Measurements from ENCODE around the gene TYMP. TPM values are rescaled to one million over a fixed set of nuclear protein-coding genes. Genes with fewer than 3 reads are reported as not detected.

The TYMP gene
- total and polyA plus RNA-seq, 2 of the 8 experiments (the other 6 are each of a cell fraction or from before 2014, with no cell fraction given): 0.43 to 0.48 TPM

DNA sequence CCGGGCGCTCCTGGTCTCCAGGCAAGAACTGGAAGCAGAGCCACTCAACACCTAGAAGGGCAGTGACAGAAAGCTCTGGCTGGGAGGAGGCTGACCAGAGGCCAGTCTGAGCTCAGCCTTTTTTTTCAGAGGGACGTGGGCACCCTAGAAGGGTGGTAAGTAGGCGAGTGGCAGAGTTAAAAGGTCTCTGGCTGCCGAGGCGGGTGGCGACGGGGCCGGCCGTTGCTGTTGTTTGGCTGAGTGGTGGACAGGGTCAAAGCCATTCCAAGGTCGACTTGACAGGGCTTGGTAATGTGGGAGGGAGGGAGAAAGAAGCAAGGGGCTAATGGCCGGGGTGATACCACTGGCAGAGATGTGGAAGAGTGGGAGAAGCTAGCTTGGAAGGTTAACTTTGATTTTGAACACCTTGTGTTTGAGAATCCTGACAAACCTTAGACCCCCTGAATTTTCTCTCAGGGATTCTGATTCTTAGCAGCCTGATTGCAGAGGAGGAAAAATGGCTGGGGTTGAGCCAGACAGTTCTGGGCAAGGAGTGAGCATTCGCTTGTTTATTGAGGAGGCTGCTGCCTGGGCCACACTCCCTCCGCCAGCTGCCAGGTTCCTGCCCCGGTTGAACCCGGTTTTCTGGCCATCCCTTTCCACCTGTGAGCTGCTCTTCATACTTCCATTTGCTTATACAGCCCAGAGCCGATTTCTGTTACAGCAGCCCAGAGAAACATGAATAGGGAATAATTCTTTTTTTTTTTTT lies 33.8 kb upstream of the TYMP start:
- no peak for DNase-seq (ENCODE audit: low read depth in 1 of 2, low spot score in 2 of 2)
- Histone ChIP-seq H3K9me3 (ENCODE audit: insufficient read depth in 2 of 2, low read depth in 1 of 2, low read length in 1 of 2) (no peaks in the 10 kb centered on the region), H2BK12ac (ENCODE audit: low read depth, low read length) (no peak overlapping the region), H4K5ac (ENCODE audit: insufficient read length, low read depth, low read length) (no peak overlapping the region), H2BK20ac (ENCODE audit: low read length) (no peak overlapping the region), H3K4me3 (ENCODE audit: extremely low read depth in 1 of 4, insufficient read depth in 2 of 4, low read depth in 3 of 4, low read length in 4 of 4) (peak overlapping the region; percentile 33 to 77 (median 71); a peak in 7 of 8 replicates), H4K20me1 (replicated peaks in 1 of 2; ENCODE audit: control insufficient read depth in 1 of 2, insufficient read depth in 2 of 2, low read length in 2 of 2) (no peaks in the 10 kb centered on the region), H2AFZ (ENCODE audit: low read length) (peak overlapping the region; percentile 47; the same call in 1 of the 2 replicates), H2BK120ac (replicated peaks; ENCODE audit: low read depth, low read length) (no peak overlapping the region), H3K23me2 (ENCODE audit: low read depth, low read length) (peaks cover 3% of the 10 kb centered on the region; the same call in 1 of the 2 replicates), H3K23ac (ENCODE audit: insufficient read length) (no peak overlapping the region), H2BK5ac (ENCODE audit: low read depth, low read length) (no peak overlapping the region), H3K18ac (ENCODE audit: extremely low read depth, low read length) (no peak overlapping the region), H3K14ac (ENCODE audit: insufficient read length) (no peak overlapping the region), H3K27ac (ENCODE audit: low read depth, low read length) (no peak overlapping the region), H3K4ac (replicated peaks; ENCODE audit: insufficient read length, low read depth, low read length) (no peak overlapping the region), H2BK15ac (ENCODE audit: low read length) (no peak overlapping the region), H3K4me1 (replicated peaks in 1 of 4; ENCODE audit: control insufficient read depth in 3 of 4, insufficient read depth in 4 of 4, low read length in 3 of 4) (peaks cover 0 to 3% (median 0%) of the 10 kb centered on the region in 4 experiments; a peak in 2 of 7 replicates), H2AK5ac (ENCODE audit: low read depth, low read length) (no peak overlapping the region), H3K56ac (replicated peaks; ENCODE audit: insufficient read length, low read depth, low read length) (no peak overlapping the region), H4K91ac (replicated peaks; ENCODE audit: insufficient read length, low read length) (no peak overlapping the region), H3K4me2 (ENCODE audit: insufficient read depth in 1 of 2, low read depth in 2 of 2, low read length in 2 of 2) (peak overlapping the region; percentile 72 to 95), H3K9ac (replicated peaks in 1 of 4; ENCODE audit: extremely low read depth in 1 of 4, low read depth in 3 of 4, low read length in 3 of 4) (peak overlapping the region in 1 of 4 experiments; percentile 2; a peak in 1 of 7 replicates), H3K36me3 (ENCODE audit: control insufficient read depth in 2 of 4, insufficient read depth in 4 of 4, low read length in 3 of 4) (peaks cover under 1 to 3% (median 1%) of the 10 kb centered on the region in 4 experiments; a peak in 5 of 8 replicates), H4K8ac (ENCODE audit: extremely low read depth, insufficient read depth, low read length) (no peak overlapping the region; the same call in 1 of the 2 replicates), H3K79me1 (ENCODE audit: low read depth, low read length) (no peaks in the 10 kb centered on the region), H3K79me2 (ENCODE audit: control insufficient read depth in 1 of 2, insufficient read depth in 2 of 2, low read length in 2 of 2) (no peaks in the 10 kb centered on the region), H3K27me3 (replicated peaks in 1 of 4; ENCODE audit: control insufficient read depth in 3 of 4, extremely low read depth in 1 of 4, insufficient read depth in 3 of 4, low read length in 3 of 4) (peaks cover 0 to 5% (median 3%) of the 10 kb centered on the region in 4 experiments; a peak in 5 of 7 replicates)
- CTCF ChIA-PET (ENCODE audit: partially characterized antibody): interaction anchor here (0.7 to 4.8 kb wide), 32 partner anchors 10 to 345 kb away, joined by 3 to 84 read pairs (median 4); partner anchors contain the start of genes CPT1B, KLHDC7B, SCO2 and SHANK3
- WGBS, 2 experiments (ENCODE audit: extremely low coverage in 1 of 2, insufficient coverage in 1 of 2, insufficient read length in 1 of 2, insufficient replicate concordance in 2 of 2, low coverage in 1 of 2, low lambda C conversion rate in 2 of 2, missing lambda C conversion rate in 1 of 2): 52% methylated on average over 17 of the region's 17 CpGs; no CpG with 5 or more reads in 1 of the 2 experiments
- POLR2A ChIA-PET (ENCODE audit: partially characterized antibody): interaction anchor here (1.4 to 5.4 kb wide), 4 partner anchors 9 to 38 kb away, joined by 7 to 37 read pairs (median 12); partner anchors contain the start of genes CHKB, CPT1B and SCO2
- FAIRE-seq: no peak
- TF ChIP-seq, protein P1, sequence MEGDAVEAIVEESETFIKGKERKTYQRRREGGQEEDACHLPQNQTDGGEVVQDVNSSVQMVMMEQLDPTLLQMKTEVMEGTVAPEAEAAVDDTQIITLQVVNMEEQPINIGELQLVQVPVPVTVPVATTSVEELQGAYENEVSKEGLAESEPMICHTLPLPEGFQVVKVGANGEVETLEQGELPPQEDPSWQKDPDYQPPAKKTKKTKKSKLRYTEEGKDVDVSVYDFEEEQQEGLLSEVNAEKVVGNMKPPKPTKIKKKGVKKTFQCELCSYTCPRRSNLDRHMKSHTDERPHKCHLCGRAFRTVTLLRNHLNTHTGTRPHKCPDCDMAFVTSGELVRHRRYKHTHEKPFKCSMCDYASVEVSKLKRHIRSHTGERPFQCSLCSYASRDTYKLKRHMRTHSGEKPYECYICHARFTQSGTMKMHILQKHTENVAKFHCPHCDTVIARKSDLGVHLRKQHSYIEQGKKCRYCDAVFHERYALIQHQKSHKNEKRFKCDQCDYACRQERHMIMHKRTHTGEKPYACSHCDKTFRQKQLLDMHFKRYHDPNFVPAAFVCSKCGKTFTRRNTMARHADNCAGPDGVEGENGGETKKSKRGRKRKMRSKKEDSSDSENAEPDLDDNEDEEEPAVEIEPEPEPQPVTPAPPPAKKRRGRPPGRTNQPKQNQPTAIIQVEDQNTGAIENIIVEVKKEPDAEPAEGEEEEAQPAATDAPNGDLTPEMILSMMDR (IDR thresholded peaks at IDR 0.05; ENCODE audit: control extremely low read depth in 1 of 3, insufficient read depth in 1 of 3, low read depth in 1 of 3, low read length in 3 of 3): no peak
- TF ChIP-seq GABPA (IDR thresholded peaks at IDR 0.05; ENCODE audit: borderline replicate concordance, insufficient read depth, low read length) (no peak), FOSL1 (IDR thresholded peaks at IDR 0.05; ENCODE audit: insufficient read depth, low read depth, low read length) (no peak), SP2 (IDR thresholded peaks at IDR 0.05; ENCODE audit: low read length) (no peak)
